Activated CD8-positive, alpha-beta memory T cell treated with anti-CD3 and anti-CD28 coated beads, Interleukin-2, amount 50 U/mL, for 4 hours (primary cell): ENCODE data around the gene ARHGEF18.
"Not testable (repeated sequence)": the region's sequence is repeated elsewhere in the genome, so short reads cannot be mapped to it uniquely, and the experiment has no call there.

Experiments used
- DNase-seq: peaks from one replicate; pipeline ENCODE4 v3.0.0-alpha.2; 2020

ARHGEF18 gene

GRCh38 chr19:7348587-7349230 lies at the start of gene ARHGEF18:
TSS of gene ARHGEF18 (plus strand) at chr19:7348937. CDS start at chr19:7362891, 13,954 bp downstream.
- DNase-seq, result peak; percentile 44

GRCh38 chr19:7301525-7301924 lies 47.2 kb upstream of the ARHGEF18 start:
- DNase-seq, result no peak

- DNase-seq, result no peak
Observed at GRCh38 chr19:7303470-7303869, 45.3 kb upstream of the ARHGEF18 start.

- no peak for DNase-seq
Observed at GRCh38 chr19:7304200-7304599, 44.5 kb upstream of the ARHGEF18 start.

GRCh38 chr19:7307590-7308218 lies 41.0 kb upstream of the ARHGEF18 start:
- no peak for DNase-seq

- not testable (repeated sequence) for DNase-seq
Observed at GRCh38 chr19:7308327-7308726, 40.4 kb upstream of the ARHGEF18 start.

GRCh38 chr19:7311911-7312310 lies 36.8 kb upstream of the ARHGEF18 start:
- no peak for DNase-seq

GRCh38 chr19:7312816-7313215 lies 35.9 kb upstream of the ARHGEF18 start:
- no peak for DNase-seq

- no peak for DNase-seq
Observed at GRCh38 chr19:7318176-7318575, 30.6 kb upstream of the ARHGEF18 start.

GRCh38 chr19:7326105-7326877 lies 22.4 kb upstream of the ARHGEF18 start:
- DNase-seq, result peak; percentile 35

GRCh38 chr19:7327802-7328201 lies 20.9 kb upstream of the ARHGEF18 start:
- DNase-seq, result no peak

- no peak for DNase-seq
Observed at GRCh38 chr19:7328647-7329046, 20.1 kb upstream of the ARHGEF18 start.

GRCh38 chr19:7331446-7331845 lies 17.3 kb upstream of the ARHGEF18 start:
- no peak for DNase-seq

- DNase-seq, result no peak
Observed at GRCh38 chr19:7333198-7334118, 15.3 kb upstream of the ARHGEF18 start.

GRCh38 chr19:7336321-7336973 lies 12.3 kb upstream of the ARHGEF18 start:
- no peak for DNase-seq

- no peak for DNase-seq
Observed at GRCh38 chr19:7337380-7338194, 11.2 kb upstream of the ARHGEF18 start.

GRCh38 chr19:7340959-7341837 lies 7.5 kb upstream of the ARHGEF18 start:
- peak; percentile 88 for DNase-seq

- DNase-seq, result no peak
Observed at GRCh38 chr19:7342143-7342542, 6.6 kb upstream of the ARHGEF18 start.

- DNase-seq, result no peak
Observed at GRCh38 chr19:7346488-7346971, 2.2 kb upstream of the ARHGEF18 start.

- not testable (repeated sequence) for DNase-seq
Observed at GRCh38 chr19:7346997-7347396, 1.7 kb upstream of the ARHGEF18 start.
